Occipital lobe (tissue), 2 donors: ENCODE results near the gene TAF13. TPM values are rescaled to one million over a fixed set of nuclear protein-coding genes. Genes with fewer than 3 reads are reported as not detected.

Experiments used
- DNase-seq: peaks from one replicate; lab custom pipeline; 2025; lab: John Stamatoyannopoulos, UW
- total RNA-seq: library from RNA; depleted of rRNA; stranded (reverse); fragments of >200 nt; gene quantifications from one replicate; pipeline ENCODE4 v1.2.3, GENCODE V29; 2014

The TAF13 gene
- 53.5 TPM for total RNA-seq

GRCh38 chr1:109075531-109076490, at the start of gene TAF13:
TSS of gene TAF13 (minus strand) at chr1:109076003. CDS start at chr1:109075947, 56 bp downstream.
- DNase-seq: peak; percentile 94

- no peak for DNase-seq
Measured at GRCh38 chr1:109120356-109120755, 44.6 kb upstream of the TAF13 start.

- no peak for DNase-seq
Measured at GRCh38 chr1:109118089-109118488, 42.3 kb upstream of the TAF13 start.

- DNase-seq: no peak
Measured at GRCh38 chr1:109116286-109116685, 40.5 kb upstream of the TAF13 start.

GRCh38 chr1:109115685-109116084, 39.9 kb upstream of the TAF13 start:
- DNase-seq: no peak

GRCh38 chr1:109114342-109114674, 38.5 kb upstream of the TAF13 start:
- peak; percentile 64 for DNase-seq

GRCh38 chr1:109113590-109114341, 38.0 kb upstream of the TAF13 start, which contains the start of gene ELAPOR1:
TSS of gene ELAPOR1 (plus strand) at chr1:109114115. CDS start at chr1:109114184, 69 bp downstream.
- DNase-seq: peak; percentile 75

- peak; percentile 80 for DNase-seq
Measured at GRCh38 chr1:109112652-109113285, 37.0 kb upstream of the TAF13 start.

GRCh38 chr1:109112056-109112651, 36.4 kb upstream of the TAF13 start:
- no peak for DNase-seq

- no peak for DNase-seq
Measured at GRCh38 chr1:109111386-109112055, 35.7 kb upstream of the TAF13 start.

- DNase-seq: no peak
Measured at GRCh38 chr1:109109906-109110305, 34.1 kb upstream of the TAF13 start.

- no peak for DNase-seq
Measured at GRCh38 chr1:109107785-109108184, 32.0 kb upstream of the TAF13 start.

- DNase-seq: no peak
Measured at GRCh38 chr1:109105881-109106280, 30.1 kb upstream of the TAF13 start.

GRCh38 chr1:109104364-109105151, 28.8 kb upstream of the TAF13 start:
- no peak for DNase-seq

- DNase-seq: peak; percentile 93
Measured at GRCh38 chr1:109099938-109100773, 24.4 kb upstream of the TAF13 start.

- no peak for DNase-seq
Measured at GRCh38 chr1:109096120-109096519, 20.3 kb upstream of the TAF13 start.

- no peak for DNase-seq
Measured at GRCh38 chr1:109095631-109096030, 19.8 kb upstream of the TAF13 start.

GRCh38 chr1:109094871-109095270, 19.1 kb upstream of the TAF13 start:
- no peak for DNase-seq

GRCh38 chr1:109094377-109094803, 18.6 kb upstream of the TAF13 start:
- no peak for DNase-seq
